Hindlimb muscle (tissue), 1 donor: Measurements from ENCODE around the gene COQ8B. TPM values are rescaled to one million over a fixed set of nuclear protein-coding genes. Genes with fewer than 3 reads are reported as not detected.
"Not testable (repeated sequence)": the region's sequence is repeated elsewhere in the genome, so short reads cannot be mapped to it uniquely, and the experiment has no call there.

Experiments
- DNase-seq: peaks from one replicate; pipeline ENCODE4 v3.0.0-alpha.2; 2013
- polyA plus RNA-seq: library from polyadenylated mRNA; unstranded; fragments of 120-200 nt; gene quantifications from one replicate; pipeline ENCODE4 v1.2.1, GENCODE V29; 2013; ENCODE audit not compliant: insufficient read length

The COQ8B gene
- 25.4 TPM for polyA plus RNA-seq

GRCh38 chr19:40716482-40717324 lies at the start of gene COQ8B, which contains the start of gene ITPKC:
Gene COQ8B, minus strand, starts transcription at chr19:40716886. Its CDS starts 2,254 bp downstream, at chr19:40714632.
Gene ITPKC, plus strand, starts transcription at chr19:40717112. Its CDS starts 24 bp downstream, at chr19:40717136.
- peak; percentile 99 for DNase-seq

DNA sequence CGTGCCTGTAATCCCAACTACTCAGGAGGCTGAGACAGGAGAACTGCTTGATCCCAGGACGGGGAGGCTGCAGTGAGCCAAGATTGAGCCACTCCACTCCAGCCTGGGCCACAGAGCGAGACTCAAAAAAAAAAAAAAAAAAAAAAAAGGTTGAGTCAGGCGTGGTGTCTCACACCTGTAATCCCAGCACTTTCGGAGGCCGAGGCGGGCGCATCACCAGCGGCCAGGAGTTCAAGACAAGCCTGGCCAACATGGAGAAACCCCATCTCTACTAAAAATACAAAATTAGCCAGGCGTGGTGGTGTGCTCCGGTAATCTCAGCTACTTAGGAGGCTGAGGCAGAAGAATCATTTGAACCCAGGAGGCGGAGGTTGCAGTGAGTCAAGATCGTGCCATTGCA lies 49.7 kb upstream of the COQ8B start:
- DNase-seq: not testable (repeated sequence)

- no peak for DNase-seq
Observed at GRCh38 chr19:40763963-40764362, 47.3 kb upstream of the COQ8B start.

DNA sequence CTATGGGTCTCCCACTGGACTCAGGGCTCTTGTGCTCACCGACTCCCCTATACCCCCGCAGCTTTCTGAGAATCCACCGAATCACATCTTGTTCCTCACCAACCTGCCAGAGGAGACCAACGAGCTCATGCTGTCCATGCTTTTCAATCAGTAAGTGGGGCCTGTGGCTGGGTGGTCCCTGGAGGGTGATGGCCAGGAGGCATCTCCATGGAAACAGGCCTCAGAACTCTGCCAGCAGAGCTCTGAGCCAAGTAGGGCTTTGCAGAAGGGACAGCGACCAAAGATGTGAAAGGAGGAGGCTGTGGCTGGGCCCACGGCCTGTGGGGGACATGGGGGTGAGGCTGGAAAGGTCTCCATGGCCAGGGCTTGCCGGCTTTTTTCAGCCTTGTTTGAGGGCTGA lies 46.8 kb upstream of the COQ8B start:
- DNase-seq: no peak

- DNase-seq: no peak
Observed at GRCh38 chr19:40762754-40763470, 46.2 kb upstream of the COQ8B start.

DNA sequence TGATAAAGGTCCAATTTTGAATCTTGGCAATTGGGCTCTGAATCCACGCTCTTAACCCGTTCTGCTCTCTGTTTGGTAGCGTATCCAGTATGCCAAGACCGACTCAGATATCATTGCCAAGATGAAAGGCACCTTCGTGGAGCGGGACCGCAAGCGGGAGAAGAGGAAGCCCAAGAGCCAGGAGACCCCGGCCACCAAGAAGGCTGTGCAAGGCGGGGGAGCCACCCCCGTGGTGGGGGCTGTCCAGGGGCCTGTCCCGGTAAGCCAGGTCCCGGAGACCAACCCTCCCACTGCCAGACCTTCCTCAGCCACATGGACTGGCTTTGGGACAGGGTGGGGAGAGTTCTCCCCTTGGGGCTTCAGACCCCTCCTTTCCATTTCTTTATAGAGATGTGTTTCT lies 42.7 kb upstream of the COQ8B start:
- DNase-seq: no peak

DNA sequence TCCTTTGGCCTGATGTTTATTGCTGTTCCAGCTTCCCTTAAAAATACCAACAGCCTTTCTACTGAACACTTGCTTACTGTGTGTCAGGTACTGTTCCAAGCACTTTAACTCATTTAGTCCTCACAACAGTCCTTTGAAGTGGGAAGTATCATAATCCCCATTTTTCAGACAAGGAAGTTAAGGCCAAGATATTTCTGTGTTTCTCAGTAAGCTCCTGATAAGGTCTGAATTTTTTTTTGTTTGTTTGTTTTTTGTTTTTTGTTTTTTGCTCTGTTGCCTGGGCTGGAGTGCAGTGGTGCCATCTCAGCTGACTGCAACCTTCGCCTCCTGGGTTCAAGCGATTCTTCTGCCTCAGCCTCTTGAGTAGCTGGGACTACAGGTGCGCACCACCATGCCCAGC lies 41.8 kb upstream of the COQ8B start:
- no peak for DNase-seq

GRCh38 chr19:40756502-40757110 lies 39.9 kb upstream of the COQ8B start:
- DNase-seq: no peak

DNA sequence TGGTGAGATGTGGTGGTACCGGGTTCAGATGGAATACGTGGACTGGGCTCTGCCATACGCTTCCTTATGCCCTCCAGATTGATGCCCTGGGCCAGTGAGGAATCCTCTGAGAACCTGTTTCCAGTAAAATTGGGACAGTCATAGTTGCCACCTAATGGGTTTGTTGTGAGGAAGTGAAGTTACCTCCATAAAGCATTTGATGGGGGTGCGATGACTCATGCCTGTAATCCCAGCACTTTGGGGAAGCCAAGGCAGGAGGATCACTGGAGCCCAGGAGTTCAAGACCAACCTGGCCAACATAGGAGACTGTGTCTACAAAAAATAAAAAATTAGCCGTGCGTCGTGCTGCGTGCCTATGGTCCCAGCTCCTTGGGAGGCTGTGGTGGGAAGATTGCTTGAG lies 39.1 kb upstream of the COQ8B start:
- no peak for DNase-seq

DNA sequence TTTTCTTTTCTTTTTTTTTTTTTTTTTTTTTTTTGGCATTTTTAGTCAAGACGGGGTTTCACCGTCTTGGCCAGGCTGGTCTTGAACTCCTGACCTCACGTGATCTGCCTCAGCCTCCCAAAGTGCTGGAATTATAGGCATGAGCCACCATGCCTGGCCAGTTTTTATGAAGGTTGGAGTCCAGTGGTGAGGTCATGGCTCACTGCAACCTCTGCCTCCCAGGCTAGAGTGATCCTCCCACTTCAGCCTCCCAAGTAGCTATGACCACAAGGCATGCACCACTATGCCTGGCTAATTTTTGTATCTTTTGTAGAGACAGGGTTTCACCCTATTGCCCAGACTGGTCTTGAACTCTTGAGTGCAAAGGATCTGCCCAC lies 38.5 kb upstream of the COQ8B start:
- DNase-seq: no peak

DNA sequence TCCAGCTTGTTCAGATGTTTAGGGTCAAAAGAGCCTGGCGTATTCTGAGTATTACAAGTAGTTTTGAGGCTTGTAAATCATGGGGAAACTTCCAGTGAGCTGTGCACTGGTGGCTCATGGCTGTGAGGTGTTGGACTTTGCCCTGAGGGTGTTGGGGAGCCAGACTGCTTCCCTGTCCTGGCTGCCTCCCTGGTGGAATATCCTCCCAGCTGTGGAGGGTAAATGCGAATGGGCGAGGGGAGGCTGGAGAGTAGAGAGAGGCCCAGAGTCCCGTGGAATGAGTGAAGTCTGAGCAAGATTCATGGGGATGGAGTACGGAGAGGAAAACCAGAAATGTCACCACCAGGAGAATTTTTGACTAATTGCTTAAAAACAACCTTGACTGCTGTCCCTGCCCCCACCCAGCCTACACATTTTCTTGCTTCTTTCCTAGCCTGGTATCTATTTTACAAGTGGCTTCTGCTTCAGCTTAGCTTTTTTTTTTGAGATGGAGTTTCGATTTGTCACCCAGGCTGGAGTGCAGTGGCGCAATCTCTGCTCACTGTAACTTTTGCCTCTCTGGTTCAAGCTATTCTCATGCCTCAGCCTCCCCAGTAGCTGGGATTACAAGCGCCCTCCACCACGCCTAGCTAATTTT lies 38.0 kb upstream of the COQ8B start:
- DNase-seq: no peak

DNA sequence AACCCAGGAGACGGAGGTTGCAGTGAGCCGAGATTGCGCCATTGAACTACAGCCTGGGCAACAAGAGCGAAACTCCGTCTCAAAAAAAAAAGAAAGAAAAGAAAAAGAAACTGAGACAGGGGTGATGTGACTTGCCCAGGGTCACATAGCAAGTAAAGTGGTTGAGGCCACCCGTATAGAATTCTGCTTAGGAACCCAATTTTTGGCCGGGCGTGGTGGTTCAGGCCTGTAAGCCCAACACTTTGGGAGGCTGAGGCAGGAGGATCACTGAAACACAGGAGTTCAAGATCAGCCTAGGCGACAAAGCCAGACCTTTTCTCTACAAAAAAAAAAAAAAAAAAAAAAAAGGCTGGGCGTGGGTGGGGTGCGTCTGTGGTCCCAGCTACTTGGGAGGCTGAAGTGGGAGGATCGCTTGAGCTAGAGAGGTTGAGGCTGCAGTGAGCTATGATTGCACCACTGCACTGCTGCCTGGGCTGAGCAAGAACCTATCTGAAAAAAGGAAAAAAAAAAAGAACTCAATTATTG lies 35.6 kb upstream of the COQ8B start:
- DNase-seq: no peak

- peak; percentile 97 for DNase-seq
Observed at GRCh38 chr19:40750874-40751537, 34.3 kb upstream of the COQ8B start, which contains the start of gene SNRPA. Gene SNRPA, plus strand, starts transcription at chr19:40751203. Its CDS starts 206 bp downstream, at chr19:40751409.

GRCh38 chr19:40750058-40750873 lies 33.6 kb upstream of the COQ8B start, which contains the start of gene ACTMAP:
Gene ACTMAP, minus strand, starts transcription at chr19:40750477. Its CDS starts 674 bp downstream, at chr19:40749803.
- peak; percentile 99 for DNase-seq

GRCh38 chr19:40747536-40747935 lies 30.9 kb upstream of the COQ8B start:
- DNase-seq: no peak

GRCh38 chr19:40745402-40745780 lies 28.7 kb upstream of the COQ8B start:
- no peak for DNase-seq

DNA sequence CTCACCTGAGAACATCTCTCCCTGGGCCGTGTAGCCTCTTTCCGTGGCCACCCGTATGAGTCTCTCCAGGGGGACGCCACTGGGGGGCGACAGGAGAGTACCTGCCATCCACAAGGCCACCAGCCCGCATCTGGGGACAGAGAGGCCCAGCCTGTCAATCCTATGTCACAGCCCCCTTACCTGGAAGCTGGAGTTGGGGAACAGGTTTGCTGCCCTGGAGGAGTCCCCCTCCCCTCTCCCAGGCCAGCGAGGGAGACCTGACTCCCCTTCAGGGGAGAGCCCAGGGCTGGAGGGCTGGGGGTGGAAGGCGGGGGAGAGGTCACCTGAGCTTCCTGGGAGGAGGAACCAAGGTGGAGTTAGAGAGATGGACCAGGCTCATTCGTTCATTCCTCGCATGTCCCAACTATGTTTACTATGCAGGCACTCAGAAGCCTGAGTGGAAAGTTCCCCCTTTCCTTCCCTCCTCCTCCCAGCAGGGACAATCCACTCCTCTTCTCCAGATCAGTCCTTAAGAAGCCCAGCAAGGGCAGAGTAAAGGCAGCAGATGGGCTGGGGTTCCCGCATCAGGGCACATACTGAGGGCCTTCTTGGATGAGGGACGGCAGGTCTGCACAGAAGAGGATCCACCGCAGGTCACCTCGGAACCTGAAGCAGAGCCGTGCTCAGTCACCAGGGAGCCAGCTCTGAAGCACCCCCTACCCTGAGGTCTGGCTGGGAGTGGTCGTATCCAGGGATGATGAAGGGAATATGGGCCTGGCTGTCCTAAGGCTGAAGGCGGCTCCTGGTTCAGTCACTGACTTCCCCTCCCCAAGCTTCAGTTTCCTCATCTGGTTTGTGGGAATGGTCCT lies 28.1 kb upstream of the COQ8B start:
- DNase-seq: no peak

- DNase-seq: no peak
Observed at GRCh38 chr19:40743926-40744325, 27.2 kb upstream of the COQ8B start.

DNA sequence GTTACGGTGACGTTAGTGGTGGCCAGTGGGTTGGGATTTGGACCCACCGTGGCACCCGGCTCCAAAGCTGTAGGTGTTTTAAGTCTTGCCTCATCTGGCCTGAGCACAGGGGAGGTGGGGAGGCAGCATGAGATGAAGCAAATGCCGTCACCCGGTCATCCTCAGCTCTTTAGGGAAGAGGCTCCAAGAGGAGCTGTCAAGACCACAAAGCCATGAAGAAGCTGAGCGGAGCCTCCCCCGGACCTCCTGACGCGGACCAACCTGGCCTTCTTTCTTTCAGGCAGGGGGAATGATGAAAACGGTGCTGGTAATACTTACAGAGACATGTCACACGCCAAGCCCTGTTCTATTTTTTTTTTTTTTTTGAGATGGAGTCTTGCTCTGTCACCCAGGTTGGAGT lies 26.2 kb upstream of the COQ8B start:
- DNase-seq: no peak

- no peak for DNase-seq
Observed at GRCh38 chr19:40742477-40742876, 25.8 kb upstream of the COQ8B start.
